ENCODE data around the gene AHNAK2. TPM values are rescaled to one million over a fixed set of nuclear protein-coding genes. Genes with fewer than 3 reads are reported as not detected.
"Not testable (repeated sequence)": the region's sequence is repeated elsewhere in the genome, so short reads cannot be mapped to it uniquely, and the experiment has no call there.

Gene AHNAK2
- total and polyA plus RNA-seq, 8 donors = 1.5 to 117 (median 13.5) TPM

DNA sequence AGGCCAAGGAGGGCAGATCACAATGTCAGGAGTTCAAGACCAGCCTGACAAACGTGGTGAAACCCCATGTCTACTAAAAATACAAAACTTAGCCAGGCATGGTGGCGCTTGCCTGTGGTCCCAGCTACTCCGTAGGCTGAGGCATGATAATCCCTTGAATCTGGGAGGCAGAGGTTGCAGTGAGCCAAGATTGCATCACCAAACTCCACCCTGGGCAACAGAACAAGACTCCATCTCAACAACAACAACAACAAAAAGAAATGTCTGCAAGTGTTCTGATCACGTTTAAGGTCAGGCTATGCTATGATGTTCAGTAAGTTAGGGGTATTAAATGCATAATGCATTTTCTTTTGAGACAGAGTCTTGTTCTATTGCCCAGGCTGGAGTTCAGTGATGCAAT, 60.2 kb downstream of the AHNAK2 start:
- intact Hi-C loops (cut with DNase I; ENCODE audit: low total_unique reads) = no loop called here
- H3K36me3 ChIP-seq = no peaks in the 10 kb centered on the region
- no peaks in the 10 kb centered on the region for H3K4me1 ChIP-seq
- no peak overlapping the region for H3K4me3 ChIP-seq
- H3K27me3 ChIP-seq = peaks cover 0 to 10% (median 0%) of the 10 kb centered on the region in 3 donors
- H3K27ac ChIP-seq = no peak overlapping the region
- no peak for DNase-seq
- 61 to 78% (median 75%) methylated on average over 4 of the region's 4 CpGs for WGBS, 5 donors
- TF ChIP-seq POLR2AphosphoS5 (IDR thresholded peaks at IDR 0.05) = no peak
- TF ChIP-seq, protein P1, sequence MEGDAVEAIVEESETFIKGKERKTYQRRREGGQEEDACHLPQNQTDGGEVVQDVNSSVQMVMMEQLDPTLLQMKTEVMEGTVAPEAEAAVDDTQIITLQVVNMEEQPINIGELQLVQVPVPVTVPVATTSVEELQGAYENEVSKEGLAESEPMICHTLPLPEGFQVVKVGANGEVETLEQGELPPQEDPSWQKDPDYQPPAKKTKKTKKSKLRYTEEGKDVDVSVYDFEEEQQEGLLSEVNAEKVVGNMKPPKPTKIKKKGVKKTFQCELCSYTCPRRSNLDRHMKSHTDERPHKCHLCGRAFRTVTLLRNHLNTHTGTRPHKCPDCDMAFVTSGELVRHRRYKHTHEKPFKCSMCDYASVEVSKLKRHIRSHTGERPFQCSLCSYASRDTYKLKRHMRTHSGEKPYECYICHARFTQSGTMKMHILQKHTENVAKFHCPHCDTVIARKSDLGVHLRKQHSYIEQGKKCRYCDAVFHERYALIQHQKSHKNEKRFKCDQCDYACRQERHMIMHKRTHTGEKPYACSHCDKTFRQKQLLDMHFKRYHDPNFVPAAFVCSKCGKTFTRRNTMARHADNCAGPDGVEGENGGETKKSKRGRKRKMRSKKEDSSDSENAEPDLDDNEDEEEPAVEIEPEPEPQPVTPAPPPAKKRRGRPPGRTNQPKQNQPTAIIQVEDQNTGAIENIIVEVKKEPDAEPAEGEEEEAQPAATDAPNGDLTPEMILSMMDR (IDR thresholded peaks at IDR 0.05) = no peak
- no peak for TF ChIP-seq POLR2A (IDR thresholded peaks at IDR 0.05)
- no peak for TF ChIP-seq EP300 (IDR thresholded peaks at IDR 0.05)
- no peaks in the 10 kb centered on the region for H3K9me3 ChIP-seq

DNA sequence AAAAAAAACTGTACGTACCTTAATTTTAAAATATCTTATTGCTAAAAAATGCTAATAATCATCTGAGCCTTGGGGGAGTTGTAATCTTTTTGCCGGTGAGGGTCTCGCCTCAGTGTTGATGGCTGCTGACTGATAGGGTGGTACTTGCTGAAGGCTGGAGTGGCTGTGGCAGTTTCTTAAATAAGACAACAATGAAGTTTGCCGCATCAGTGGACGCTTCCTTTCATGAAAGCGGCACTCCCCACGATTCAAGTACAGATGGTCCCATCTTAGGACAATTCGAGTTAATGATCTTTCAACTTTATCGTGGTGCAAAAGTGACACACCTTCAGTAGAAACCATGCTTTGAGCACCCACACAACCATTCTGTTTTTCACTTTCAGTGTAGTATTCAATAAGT, 61.1 kb downstream of the AHNAK2 start:
- Histone ChIP-seq H3K4me3 (no peak overlapping the region), H3K27ac (no peak overlapping the region), H3K27me3 (peaks cover 0 to 14% (median 0%) of the 10 kb centered on the region in 3 donors), H3K4me1 (no peaks in the 10 kb centered on the region), H3K9me3 (peaks cover 0 to 4% (median 3%) of the 10 kb centered on the region in 4 donors), H3K36me3 (no peaks in the 10 kb centered on the region)
- intact Hi-C loops (cut with DNase I; ENCODE audit: low total_unique reads) = no loop called here
- DNase-seq = no peak
- 88 to 93% (median 91%) methylated on average over 9 of the region's 9 CpGs for WGBS, 5 donors
- TF ChIP-seq POLR2A (IDR thresholded peaks at IDR 0.05) (no peak), POLR2AphosphoS5 (IDR thresholded peaks at IDR 0.05) (no peak), EP300 (IDR thresholded peaks at IDR 0.05) (no peak)
- TF ChIP-seq, protein P1 (IDR thresholded peaks at IDR 0.05) = no peak

DNA sequence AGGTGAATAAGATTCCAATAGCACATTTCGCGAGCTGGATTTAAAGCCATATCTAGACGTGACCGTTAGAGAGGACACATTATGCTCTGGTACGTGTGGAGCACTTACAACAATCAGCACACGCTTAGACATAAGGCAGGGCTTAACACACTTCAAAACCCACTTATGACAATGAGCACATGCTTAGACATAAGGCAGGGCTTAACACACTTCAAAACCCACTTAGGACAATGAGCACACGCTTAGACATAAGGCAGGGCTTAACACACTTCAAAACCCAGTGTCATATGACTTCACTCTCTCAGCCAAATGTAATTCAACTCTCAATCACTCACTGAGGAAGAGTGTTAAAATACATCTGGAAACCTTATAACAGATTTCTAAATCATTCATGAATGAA, 64.7 kb downstream of the AHNAK2 start:
- Histone ChIP-seq H3K4me3 (no peak overlapping the region), H3K4me1 (no peaks in the 10 kb centered on the region), H3K27ac (no peak overlapping the region), H3K9me3 (peaks cover 3 to 17% (median 9%) of the 10 kb centered on the region in 4 donors), H3K36me3 (no peaks in the 10 kb centered on the region), H3K27me3 (peaks cover 0 to 14% (median 0%) of the 10 kb centered on the region in 3 donors)
- WGBS, 5 donors = 88 to 94% (median 91%) methylated on average over 7 of the region's 7 CpGs
- TF ChIP-seq POLR2AphosphoS5 (IDR thresholded peaks at IDR 0.05) = no peak
- no peak for DNase-seq
- intact Hi-C loops (cut with DNase I; ENCODE audit: low total_unique reads) = no loop called here

DNA sequence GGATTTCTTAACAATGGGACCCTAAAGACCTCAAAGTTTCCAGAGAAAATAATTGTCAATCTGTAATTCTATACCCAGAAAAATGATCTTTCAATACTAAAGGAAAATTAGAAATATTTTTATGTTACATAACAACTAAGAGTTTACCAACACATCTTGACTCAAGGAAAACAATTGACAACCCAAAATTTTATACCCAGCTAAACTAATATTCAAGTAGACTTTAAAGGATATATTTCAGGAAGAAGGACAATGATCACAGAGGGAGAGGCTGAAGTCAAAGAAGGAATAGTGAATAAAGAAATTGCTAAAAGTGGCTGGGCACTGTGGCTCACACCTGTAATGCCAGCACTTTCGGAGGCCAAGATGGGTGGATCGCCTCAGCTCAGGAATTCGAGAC, 66.1 kb downstream of the AHNAK2 start:
- WGBS, 5 donors = 81 to 87% (median 86%) methylated on average over 3 of the region's 3 CpGs
- H3K4me1 ChIP-seq = no peaks in the 10 kb centered on the region
- H3K36me3 ChIP-seq = no peaks in the 10 kb centered on the region
- H3K9me3 ChIP-seq = peaks cover 3 to 17% (median 9%) of the 10 kb centered on the region in 4 donors
- H3K4me3 ChIP-seq = no peak overlapping the region
- no peak overlapping the region for H3K27ac ChIP-seq
- TF ChIP-seq, protein P1 (IDR thresholded peaks at IDR 0.05) = no peak
- TF ChIP-seq EP300 (IDR thresholded peaks at IDR 0.05) = no peak
- TF ChIP-seq POLR2A (IDR thresholded peaks at IDR 0.05) = no peak
- TF ChIP-seq POLR2AphosphoS5 (IDR thresholded peaks at IDR 0.05) = no peak
- intact Hi-C loops (cut with DNase I; ENCODE audit: low total_unique reads) = no loop called here
- peaks cover 0 to 14% (median 0%) of the 10 kb centered on the region in 3 donors for H3K27me3 ChIP-seq
- DNase-seq = no peak

DNA sequence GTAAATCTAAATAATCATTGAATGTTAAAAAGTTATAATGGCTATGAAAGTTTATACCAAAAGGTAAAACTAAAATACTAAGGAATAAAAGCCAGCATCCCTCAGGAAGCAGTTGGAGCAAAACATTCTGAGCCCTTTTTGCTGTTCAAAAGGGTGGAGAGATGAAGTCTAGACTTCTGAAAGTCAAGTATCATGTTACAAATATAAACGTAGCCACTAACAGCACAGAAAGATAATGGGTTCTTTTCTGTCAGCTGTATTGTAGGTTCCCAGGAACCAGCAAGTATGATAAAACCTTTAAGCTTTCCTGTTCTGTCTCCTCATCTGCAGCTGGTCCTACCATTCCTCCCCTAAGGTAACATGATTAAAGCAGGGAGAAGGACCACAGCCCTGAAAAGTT, 69.9 kb downstream of the AHNAK2 start:
- Histone ChIP-seq H3K27ac (no peak overlapping the region), H3K4me1 (no peaks in the 10 kb centered on the region), H3K27me3 (peaks cover 0 to 31% (median 0%) of the 10 kb centered on the region in 3 donors), H3K9me3 (peaks cover 3 to 17% (median 9%) of the 10 kb centered on the region in 4 donors), H3K4me3 (no peak overlapping the region), H3K36me3 (no peaks in the 10 kb centered on the region)
- no peak for TF ChIP-seq POLR2A (IDR thresholded peaks at IDR 0.05)
- no peak for TF ChIP-seq EP300 (IDR thresholded peaks at IDR 0.05)
- peak in 1 of 2 donors; percentile 2 for DNase-seq
- intact Hi-C loops (cut with DNase I; ENCODE audit: low total_unique reads) = no loop called here
- WGBS, 5 donors = 0 to 8% (median 6%) methylated on average over 1 of the region's 1 CpG

DNA sequence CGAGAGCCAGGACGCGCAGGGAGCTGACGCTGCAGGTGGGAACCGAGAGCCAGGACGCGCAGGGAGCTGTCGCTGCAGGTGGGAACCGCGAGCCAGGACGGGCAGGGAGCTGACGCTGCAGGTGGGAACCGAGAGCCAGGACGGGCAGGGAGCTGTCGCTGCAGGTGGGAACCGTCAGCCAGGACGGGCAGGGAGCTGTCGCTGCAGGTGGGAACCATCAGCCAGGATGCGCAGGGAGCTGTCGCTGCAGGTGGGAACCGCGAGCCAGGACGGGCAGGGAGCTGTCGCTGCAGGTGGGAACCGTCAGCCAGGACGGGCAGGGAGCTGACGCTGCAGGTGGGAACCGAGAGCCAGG, 72.6 kb downstream of the AHNAK2 start:
- H3K4me3 ChIP-seq; H3K4me1 ChIP-seq; H3K9me3 ChIP-seq; intact Hi-C loops (cut with DNase I; ENCODE audit: low total_unique reads); H3K36me3 ChIP-seq; DNase-seq; H3K27ac ChIP-seq: not testable (repeated sequence)
- 66 to 88% (median 76%) methylated on average over 22 to 28 of the region's 28 CpGs for WGBS, 5 donors
- peaks cover 0 to 26% (median 0%) of the 10 kb centered on the region in 3 donors for H3K27me3 ChIP-seq

DNA sequence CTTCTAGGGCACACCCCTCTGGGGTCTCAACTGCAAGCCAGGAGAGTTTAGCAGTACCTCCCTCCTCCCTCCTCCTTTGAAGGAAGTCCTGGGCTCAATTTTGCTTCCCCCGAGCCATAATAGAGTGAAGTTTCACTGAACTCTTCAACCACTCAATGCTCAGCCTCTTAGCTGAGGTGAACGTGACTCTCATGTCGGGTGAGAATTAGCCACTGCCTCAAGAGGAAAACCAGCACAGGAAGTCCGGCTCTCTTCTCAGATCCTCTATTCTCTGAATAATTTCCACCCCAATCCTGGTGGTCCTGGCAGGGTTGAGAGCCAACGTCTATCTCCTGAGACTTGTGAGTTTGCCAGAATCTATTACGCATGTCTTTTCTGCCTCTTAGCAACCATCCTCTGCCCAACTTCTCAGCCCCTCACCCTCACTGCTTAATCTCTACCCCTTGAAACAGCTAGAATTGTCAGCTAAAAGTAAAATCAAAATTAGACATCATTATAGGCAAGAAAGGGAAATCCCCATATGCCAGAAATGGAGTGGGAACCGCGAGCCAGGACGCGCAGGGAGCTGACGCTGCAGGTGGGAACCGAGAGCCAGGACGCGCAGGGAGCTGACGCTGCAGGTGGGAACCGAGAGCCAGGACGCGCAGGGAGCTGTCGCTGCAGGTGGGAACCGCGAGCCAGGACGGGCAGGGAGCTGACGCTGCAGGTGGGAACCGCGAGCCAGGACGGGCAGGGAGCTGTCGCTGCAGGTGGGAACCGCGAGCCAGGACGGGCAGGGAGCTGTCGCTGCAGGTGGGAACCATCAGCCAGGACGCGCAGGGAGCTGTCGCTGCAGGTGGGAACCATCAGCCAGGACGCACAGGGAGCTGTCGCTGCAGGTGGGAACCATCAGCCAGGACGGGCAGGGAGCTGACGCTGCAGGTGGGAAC, 73.3 kb downstream of the AHNAK2 start:
- peaks cover 0 to 26% (median 0%) of the 10 kb centered on the region in 3 donors for H3K27me3 ChIP-seq
- H3K27ac ChIP-seq; H3K4me1 ChIP-seq; intact Hi-C loops (cut with DNase I; ENCODE audit: low total_unique reads); H3K9me3 ChIP-seq; H3K36me3 ChIP-seq; DNase-seq; H3K4me3 ChIP-seq: not testable (repeated sequence)
- WGBS, 5 donors = 64 to 79% (median 74%) methylated on average over 31 to 38 of the region's 38 CpGs
